GM19328 (cell line): ENCODE measurements around the gene TNF.

ENCODE experiments used
- ATAC-seq: cut with Tn5 transposase; IDR thresholded peaks from one replicate; pipeline ENCODE4 v1.9.1; 2021; ENCODE audit warnings: mild to moderate bottlenecking, moderate library complexity; ENCODE audit not compliant: unreplicated experiment

TNF gene

DNA sequence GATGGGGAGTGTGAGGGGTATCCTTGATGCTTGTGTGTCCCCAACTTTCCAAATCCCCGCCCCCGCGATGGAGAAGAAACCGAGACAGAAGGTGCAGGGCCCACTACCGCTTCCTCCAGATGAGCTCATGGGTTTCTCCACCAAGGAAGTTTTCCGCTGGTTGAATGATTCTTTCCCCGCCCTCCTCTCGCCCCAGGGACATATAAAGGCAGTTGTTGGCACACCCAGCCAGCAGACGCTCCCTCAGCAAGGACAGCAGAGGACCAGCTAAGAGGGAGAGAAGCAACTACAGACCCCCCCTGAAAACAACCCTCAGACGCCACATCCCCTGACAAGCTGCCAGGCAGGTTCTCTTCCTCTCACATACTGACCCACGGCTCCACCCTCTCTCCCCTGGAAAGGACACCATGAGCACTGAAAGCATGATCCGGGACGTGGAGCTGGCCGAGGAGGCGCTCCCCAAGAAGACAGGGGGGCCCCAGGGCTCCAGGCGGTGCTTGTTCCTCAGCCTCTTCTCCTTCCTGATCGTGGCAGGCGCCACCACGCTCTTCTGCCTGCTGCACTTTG is at the start of gene TNF:
Gene TNF, plus strand, starts transcription at position 231 of the 567 bp plus-strand sequence. Its CDS starts 177 bp downstream, at position 408.
- ATAC-seq, result no peak

DNA sequence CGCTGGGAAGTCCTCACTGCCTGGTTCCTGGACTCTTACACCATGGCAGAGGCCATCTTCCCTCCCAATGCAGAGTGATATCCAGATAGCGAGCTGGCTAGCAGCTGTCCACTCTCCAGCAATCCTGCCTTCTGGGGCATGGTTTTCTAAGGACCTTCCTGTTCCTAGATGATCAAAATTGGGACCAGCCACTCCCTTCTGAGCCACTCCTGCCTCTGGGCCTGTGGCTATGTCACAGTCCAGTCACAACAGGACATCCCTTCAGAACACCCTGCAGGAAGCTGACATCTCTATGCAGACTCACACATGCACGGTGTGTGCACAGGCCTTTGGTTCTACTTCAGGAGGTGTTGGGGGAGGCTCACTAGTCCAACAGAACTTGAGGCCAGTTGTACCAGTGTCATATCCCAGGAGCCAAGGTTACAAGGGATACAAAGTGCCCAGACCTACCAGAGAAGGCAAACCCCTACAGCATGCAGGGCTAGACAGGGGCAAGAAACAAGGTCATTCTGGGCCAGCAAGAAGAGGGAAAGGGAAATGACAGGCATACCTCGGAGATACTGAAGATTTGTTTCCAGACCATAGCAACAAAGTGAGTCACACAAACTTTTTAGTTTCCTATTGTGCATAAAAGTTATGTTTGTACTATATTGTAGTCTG is 49.3 kb upstream of the TNF start:
- no peak for ATAC-seq

DNA sequence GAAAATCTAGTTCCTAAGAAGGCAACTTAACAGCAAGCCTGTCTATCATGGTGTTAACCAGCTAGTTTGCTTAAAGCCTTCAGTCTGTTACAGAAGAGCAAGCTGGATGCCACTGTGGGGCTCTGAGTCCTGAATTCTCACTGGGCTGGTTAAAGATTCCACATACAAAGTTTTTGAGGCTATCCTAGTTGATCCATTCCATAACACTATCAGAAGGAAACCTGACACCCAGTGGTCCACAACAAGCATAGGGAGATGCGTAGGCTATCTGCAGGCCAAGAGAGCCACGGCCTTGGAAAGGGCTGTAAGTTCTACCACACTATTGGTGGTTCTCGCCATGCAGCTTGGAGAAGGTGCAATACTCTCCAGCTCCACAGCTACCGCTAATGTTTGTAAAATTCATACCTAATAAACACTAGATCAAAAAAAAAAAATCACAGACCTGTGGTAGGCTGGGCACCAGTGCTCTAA is 47.0 kb upstream of the TNF start:
- no peak for ATAC-seq

DNA sequence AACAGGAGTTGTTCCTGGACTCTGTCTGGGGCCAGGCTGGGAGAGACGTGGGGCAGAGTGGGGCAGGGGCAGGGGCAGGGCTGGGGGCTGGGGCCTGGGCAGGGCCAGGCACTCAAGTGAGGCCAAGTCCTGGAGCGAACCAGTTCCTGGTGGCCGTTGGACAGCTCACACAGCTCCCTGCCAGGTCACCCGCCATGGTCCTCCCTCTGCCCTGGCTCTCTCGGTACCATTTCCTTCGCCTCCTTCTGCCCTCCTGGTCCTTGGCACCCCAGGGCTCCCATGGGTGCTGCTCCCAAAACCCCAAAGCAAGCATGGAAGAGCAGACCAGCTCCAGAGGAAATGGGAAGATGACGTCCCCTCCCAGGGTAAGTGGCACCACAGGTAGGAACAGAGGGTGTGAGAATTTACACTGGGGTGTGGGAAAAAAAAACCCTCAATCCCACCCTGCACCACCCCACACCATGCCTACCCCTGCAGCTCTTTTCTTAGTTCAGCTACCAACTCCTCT is 46.5 kb upstream of the TNF start, which contains the start of gene MCCD1:
Gene MCCD1, plus strand, starts transcription at position 142 of the 508 bp plus-strand sequence. Its CDS starts 53 bp downstream, at position 195.
- ATAC-seq, result no peak

DNA sequence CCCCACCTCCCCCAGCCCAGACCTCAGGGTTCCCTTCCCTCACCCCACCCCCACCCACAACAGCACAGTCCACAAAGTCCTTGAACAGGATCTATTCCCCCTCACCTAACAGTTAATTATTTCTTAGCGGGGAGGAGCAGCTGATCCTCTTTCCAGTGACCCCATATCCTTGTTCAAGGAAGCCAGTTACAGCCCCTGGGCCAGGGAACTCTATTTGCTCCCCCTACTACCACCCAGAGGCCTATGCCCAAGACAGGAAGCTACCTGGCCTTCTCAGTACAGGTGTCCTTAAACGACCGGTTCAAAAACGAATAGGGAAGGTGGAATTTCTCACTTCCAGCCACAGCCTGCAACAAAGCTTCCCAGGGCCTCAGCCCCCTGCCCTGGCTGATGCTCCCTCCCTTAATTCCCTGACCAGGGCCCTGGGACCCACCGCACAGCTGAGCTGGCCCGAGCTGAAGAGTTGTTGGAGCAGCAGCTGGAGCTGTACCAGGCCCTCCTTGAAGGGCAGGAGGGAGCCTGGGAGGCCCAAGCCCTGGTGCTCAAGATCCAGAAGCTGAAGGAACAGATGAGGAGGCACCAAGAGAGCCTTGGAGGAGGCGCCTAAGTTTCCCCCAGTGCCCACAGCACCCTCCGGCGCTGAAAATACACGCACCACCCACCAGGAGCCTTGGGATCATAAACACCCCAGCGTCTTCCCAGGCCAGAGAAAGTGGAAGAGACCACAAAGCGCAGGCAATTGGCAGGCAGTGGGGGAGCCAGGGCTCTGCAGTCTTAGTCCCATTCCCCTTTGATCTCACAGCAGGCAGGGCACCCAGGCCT is 45.8 kb upstream of the TNF start:
- no peak for ATAC-seq

DNA sequence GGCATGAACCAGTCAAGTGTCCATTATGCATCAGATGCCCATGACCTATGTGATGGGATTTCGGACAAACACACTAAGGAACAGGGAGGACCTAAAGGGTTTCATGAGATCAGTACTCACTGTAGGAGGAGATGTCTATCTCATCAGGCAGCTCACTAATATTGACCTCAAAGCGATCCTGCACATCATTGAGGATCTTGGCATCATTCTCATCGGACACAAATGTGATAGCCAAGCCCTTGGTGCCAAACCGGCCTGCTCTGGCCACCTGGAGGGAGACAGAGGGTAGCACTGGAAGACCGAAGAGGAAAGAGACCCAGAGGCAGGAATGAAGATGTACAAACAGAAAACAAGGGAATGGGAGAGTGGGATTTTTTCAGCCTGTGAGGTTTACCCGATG is 44.7 kb upstream of the TNF start:
- ATAC-seq, result no peak

DNA sequence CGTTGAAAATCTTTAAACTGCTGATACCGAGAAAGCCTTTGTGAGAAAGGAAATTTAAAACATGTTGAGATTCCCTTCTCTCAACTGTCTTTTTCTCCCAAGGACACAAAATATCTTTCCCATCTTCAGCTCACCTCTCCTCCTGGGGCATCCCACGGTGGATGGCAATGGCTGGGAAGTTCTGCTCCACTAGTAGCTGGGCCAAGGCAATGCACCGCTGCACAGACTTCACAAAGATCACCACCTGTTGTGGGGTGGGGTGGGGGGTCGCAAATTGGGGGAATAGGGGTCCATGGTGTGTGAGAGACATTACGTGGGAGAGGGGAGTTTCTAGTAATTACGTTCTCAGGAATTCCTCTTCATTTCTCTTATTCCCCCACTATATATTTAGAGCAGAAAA is 44.2 kb upstream of the TNF start:
- ATAC-seq, result no peak

DNA sequence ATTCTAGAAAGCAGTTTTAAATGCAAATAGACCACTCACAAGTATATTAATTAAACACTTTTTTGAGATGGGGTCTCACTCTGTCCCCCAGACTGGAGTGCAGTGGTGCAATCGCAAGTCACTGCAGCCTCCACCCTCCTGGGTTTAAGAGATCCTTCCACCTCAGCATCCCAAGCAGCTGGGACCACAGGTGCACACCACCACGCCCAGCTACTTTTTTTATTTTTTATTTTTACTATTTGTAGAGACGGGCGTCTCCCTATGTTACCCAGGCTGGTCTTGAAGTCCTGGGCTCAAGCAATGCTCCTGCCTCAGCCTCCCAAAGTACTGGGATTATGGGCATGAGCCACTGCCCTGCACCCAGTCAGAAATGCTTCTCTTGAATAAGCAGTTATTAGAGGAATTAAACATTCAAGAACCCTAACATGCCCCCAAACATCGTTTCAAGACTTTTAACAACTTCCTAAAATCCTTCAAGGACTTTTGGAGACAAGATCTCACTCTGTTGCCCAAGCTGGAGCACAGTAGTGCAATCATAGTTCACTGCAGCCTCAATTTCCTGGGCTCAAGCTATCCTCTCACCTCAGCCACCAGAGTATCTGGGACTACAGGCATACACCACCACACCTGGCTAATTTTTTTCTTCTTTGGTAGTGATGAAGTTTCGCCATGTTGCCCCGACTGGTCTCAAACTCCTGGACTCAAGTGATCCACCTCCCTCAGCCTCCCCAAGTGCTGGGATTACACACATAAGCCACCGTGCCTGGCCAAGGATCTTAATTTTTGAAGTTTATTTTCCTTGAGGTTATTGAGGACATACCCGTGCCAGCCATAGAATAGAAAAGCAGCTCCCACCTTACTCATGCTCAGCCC is 43.4 kb upstream of the TNF start:
- no peak for ATAC-seq

DNA sequence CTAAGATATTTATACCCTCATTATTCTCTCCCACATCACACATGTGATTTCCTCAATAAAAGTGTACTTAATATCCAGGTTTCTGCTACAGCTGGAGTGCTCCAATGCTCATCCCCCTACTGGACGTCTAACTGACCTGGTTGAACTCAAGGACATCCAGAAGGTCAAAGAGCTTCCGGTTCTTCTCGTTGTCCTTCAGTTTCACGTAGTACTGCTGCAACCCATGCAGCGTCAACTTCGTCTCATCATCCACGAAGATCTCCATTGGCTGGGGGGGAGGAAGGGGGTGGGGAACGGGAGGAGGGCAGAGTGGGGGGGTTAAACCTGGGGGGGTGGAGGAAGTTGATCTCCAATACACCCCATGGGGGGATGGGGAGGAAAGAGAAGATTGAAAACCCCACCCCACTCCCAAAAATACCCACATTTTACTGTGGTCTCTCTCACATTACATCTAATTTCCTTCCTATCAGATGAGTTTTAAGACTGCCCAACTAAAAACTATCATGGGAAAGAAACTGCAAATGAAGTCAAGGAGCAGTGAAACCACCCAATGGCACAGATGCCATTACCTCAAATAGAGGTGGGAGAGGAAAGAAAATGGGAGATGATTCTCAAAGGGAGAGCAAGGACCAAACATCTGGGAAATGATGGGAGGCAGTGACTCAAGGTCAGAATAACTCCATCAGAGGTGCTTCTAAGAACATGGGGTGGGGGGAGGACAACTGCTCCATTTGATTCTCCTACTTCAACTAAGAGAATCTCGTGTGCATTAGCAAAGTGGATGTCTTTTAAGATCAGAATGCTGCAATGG is 42.5 kb upstream of the TNF start:
- no peak for ATAC-seq

DNA sequence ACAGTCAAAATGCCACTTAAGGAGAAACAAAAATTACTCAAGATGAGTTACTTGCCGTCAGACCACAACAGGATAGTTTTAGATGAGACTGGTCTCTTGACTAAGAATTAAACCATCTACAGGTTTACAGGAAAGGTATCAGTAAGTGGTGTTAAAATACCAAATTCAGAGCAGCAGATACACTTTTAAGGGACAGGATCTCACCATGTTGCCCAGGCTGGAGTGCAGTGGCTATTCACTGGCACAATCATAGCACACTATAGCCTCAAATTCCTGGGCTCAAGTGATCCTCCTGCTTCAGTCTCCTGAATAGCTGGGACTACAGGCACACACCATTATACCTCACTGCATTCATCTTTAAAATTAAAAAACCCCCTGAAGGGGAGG is 41.9 kb upstream of the TNF start:
- no peak for ATAC-seq

DNA sequence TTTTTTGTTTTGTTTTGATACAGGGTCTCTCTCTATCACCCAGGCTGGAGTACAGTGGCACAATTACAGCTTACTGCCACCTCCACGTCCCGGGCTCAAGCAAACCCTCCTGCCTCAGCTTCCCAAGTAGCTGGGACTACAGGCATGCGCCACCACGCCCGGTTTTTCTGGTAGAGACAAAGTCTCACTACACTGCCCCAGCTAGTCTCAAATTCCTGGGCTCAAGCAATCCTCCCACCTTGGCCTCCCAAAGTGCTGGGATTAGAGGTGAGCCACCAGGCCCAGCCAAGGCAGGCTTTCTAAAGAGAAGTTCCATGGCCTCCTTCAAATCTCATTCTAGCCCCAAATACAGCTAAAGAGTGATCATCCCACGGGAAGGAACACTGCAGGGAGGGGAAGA is 41.4 kb upstream of the TNF start:
- no peak for ATAC-seq

DNA sequence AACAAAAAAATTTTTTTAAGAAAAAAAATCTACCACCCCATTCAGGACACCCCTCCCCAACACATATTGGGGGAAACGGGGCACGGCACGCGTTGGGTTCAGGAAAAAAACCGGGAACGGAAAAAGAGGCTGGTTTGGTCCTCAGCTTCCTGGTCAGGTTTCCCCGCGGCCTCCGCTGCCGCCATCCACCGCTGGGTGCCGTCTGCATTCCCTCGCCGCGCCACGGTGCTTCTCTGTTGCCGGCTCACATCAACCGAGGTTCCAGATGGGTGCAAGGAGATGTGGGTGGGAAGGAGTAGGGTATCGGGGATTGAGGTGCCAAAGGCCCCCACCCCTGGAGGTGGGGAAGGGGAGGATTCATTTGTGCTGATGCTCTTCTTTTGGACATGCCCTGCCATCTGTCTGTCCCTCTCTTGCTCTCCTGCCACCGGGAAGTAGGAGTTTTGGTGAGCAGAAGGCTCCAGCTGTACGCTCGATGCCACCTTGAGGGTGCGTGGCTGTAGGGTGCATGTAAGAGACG is 40.8 kb upstream of the TNF start:
- no peak for ATAC-seq

DNA sequence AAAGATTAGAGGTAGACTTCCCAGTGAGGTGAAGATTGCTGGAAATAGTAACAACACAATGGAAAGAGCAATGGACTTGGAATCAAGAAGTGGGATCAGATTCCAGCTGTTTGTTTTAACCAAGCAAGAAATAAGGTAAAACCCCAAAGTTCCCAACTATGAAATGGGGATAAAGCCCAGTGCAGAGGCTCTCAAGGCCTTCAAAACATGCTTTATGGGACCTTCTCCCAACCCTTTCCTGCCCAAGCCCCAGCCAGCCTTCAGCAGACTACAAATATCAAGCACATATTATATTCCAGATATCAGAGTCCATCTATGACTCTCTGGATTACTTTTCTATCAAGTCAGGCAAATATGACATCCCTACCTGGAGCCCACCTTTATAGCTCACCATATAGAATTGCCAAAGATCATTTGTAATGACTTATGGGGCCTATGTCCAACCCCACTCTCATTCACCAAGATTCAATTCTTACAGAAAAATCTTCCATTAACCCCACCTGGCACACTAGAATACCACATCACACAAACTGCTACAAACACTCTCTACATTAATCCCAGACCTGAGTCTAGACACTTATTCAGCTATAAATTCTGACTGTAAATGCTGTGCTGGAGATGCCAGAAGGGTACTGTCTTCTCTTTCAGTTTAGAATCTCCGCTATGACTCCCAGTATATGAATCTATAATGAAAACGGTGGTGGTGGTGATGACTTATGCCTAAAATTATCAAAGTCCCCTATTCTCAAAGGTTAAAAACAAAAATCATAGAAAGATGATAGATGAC is 39.6 kb upstream of the TNF start:
- ATAC-seq, result no peak

DNA sequence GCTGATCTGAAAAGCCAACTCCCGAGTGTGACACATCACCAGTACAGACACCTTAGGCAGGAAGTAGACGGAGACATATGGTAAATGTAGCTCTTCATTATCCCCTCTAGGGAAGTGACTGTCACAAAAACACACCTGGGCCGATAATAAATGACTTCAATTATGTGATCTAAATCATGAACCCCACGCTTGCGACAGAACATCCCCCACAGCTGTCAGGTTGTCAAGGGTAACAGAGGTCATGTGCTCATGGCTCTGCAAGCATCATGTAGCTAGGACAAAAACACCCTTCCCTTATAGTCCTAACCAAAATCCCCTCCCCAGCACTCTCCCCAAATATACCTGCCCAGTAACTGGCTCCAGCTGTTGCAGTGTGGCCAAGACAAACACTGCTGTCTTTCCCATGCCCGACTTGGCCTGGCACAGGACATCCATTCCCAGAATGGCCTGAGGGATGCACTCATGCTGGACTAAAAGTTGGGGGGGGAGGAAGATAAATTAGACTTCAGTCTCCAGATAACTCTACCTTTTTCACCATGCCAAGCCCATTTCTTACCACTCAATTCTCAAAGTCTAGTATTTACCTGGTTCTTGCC is 36.5 kb upstream of the TNF start:
- no peak for ATAC-seq

DNA sequence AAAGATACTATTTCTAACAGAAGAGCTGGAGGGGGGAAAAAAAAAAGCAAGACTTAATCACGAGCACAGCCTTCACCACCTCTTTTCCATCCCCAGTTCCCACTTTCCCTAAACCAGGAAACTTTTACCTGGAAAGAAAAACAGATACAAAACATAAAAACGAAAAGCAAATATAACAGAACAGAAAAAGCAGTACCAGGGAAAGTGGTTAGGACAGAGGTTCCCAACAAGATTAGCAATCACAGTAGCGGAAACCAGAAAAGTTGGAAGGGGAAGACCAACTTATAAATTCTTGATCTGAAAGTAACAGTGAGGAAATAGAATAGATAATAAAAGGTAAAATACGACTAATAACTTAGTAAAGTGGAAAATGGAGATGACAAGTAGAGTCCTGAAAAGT is 34.7 kb upstream of the TNF start:
- ATAC-seq, result no peak

DNA sequence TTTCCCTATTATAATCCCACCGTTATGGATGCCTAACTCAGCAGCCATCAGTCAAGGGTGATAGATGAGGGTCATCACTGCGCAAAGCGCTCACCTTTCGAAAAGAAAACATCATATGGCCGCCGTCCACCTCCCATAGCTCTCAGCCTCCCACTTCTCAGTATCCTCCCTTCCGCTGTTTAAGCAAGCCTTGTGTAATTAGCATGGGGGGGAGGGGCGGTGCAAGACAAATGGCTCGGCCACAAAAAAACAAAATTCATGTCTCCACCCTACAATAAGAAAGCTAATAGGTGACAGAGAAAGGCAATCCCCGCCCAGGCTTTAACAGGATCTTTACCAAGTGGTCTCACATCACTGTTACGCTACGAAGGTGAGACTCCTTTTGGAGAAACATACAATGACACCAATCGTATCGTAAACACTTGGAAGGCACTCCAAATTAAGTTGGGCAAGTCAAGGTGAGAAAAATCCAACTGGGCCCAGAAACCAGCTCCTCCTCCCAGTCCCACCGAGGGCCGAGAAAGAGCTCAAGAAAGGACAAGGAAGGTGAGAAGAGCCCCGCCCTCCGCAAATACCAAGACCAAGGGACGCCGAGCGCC is 34.2 kb upstream of the TNF start:
- ATAC-seq, result no peak

DNA sequence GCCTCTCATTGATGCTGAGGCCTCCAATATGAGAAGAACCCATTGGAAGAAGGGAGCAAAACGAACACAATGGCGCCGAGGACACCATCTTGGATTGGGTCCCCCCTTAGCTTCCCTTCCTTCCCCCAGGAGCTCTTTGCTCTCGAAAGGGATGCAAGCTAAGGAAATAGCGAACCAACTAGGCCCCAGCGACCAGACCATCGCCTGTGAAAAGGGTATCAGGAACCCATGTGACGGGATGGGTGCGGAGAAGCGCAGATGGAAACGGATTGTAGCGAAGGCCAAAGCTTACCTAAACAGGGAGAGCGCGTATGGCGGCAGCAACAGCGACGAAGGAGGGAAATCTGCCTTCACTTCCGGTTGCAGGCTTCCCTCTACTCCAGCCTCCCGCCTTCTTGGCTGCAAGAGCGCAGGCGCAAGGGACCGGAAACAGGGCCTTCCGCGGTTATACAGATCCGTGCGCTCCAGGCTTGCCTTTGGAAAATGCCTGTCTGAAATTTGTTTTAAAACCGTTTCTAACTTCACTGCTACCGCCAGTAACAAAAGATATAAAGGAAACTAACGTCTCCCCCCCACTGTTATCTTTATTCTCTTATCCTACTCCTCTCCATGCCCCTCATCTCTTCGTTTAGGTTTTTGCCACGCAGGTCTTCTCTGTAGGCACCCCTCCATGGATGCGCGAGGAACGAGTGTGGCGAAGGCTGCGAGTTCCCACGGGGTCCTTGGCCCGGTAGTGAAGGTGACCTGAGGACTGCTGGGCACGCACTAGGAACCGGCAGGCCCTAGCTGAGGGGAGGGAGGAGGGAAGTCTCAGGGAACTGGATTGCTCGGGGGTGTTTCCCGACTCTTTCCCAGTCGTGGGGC is 33.5 kb upstream of the TNF start, which contains the start of gene DDX39B:
Gene DDX39B, minus strand, starts transcription at position 346 of the 864 bp plus-strand sequence. CDS start 1,471 bp downstream, outside the sequence.
- peak; percentile 72 for ATAC-seq
